ENCODE data around the gene CALR3.
A peak's percentile ranks its signal among the peaks of the same experiment; 100 is the strongest.
"Not testable (repeated sequence)": the region's sequence is repeated elsewhere in the genome, so short reads cannot be mapped to it uniquely, and the experiment has no call there.

The CALR3 gene

DNA sequence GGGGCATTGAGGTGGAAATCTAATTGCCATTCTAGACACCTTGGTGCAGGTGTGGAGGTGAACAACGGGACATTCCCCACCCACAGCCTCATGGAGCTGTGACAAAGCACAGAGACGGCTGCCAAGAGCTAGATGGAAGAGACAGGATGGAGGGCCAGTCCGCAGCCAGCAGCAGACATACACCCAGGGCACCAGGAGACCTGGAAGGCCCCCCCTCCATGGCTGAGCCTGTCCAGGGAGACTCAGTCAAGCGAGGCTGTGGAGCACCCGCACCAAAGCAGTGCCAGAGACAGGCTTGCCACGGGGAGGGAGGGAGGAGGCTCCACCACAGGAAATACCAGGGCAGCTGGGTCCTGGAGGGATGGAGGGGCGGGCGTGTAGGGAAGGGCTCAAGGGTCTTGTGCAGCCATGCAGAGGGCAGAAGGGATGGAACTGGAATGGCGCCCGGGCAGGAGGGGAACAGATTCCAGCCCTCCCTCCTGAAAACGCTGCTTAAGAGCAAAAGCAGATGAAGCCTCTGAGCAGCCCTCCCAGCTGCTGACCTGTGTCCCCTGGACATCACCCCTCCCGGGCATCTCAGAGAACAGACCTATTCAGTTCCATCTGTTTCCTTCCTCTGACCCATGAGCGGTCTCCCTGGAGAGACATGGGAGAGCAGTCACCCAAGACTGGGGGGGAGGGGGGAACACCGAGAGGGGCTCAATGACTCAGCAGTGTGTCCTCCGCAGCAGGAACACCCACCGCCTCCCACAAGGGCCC lies 38.6 kb downstream of the CALR3 start:
- no peak for DNase-seq (ENCODE audit: low spot score)

DNA sequence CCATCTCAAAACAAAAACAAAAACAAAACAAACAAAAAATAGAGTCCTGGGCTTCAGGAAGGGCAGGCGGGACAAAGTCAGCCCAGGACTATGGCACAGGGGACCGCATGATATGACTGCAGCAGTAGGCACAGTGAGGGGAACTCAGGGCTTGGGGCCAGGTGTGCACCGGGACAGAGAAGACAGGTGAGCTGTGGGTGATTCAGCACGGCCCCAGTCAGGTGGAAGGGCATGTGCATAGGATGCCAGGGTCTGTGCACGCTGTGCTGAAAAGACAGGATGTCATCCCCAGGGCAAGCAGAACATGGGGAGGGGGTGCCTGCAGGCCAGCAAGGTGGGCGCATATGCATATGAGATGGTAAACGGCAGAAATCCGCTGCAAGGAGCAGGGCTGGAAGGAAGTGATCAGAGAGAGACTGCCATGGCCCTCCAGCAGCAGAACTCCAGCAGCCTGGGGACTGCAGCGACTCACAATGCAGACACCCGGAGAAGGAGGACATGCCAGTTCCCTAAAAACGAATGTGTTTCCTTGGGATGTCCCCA lies 39.2 kb downstream of the CALR3 start:
- DNase-seq (ENCODE audit: low spot score) = no peak

DNA sequence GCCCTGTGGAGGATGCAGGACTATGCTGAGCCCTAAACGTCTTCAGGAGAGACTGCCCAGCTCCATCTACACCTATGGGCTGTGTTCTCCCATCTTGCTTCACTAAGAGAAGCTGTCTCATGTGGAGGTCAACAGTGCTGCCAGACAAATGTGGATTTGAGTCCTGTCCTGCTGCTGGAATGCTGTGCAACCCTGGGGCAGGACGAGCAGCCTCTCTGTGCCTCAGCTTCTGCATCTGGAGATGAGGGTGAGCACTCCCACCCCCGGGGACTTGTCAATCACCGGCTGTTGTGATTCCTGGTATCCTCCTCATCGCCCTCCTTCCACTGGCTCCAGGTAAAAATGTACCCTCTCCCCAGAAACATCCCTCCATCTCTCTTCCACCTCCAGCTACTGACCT lies 40.5 kb downstream of the CALR3 start:
- no peak for DNase-seq (ENCODE audit: low spot score)

DNA sequence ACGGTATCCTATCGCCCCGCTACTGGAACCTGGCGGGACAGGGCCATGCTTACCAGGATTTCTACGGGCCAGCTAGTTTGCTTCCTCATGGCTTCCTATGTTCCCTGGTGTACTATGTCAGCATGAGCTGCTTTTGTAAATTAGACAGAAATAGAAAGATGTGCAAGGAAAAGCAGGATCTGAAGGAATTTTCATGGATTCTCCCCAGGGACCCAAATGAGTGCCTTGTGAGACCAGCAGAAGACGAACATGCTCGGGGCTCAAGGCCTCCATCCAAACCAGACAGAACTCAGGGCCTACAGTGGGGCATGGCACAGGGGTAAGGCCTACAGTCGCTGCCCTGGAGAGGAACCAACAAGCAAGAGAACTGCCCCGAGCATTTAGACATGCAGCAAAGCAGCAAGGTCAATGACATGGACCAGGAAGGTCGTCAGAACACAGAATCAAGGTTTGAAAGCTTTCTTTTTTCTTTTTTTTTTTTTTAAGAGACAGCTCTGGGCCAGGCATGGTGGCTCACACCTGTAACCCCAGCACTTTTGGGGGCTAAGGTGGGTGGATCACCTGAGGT lies 41.5 kb downstream of the CALR3 start:
- no peak for DNase-seq (ENCODE audit: low spot score)

GRCh38 chr19:16452325-16452724 lies 43.6 kb downstream of the CALR3 start:
- DNase-seq (ENCODE audit: low spot score) = no peak

DNA sequence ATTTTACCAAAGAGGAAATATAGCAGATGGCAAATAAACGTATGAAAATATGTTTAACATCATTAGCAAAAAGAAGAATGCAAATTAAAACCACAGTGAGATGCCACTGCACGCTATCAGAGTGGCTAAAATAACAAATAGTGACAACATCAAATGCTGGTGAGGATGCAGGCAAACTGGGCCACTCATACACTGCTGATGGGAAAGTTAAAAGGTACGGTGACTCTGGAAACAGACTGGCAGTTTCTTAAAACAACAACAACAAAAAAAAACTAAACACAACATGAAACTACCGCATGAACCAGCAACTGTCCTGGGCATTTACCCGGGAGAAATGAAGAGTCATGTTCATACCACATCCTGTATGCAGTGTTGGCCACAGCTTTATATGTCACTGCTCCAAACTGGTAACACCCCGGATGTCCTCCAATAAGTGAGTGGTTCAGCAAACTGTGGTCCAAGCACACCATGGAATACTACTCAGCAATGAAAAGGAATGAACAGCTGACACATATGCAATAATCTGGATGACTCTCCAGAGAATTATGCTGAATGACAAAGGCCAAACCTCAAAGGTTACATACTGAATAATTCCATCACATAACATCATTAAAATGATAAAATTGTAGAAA lies 46.5 kb downstream of the CALR3 start:
- DNase-seq (ENCODE audit: low spot score) = peak; percentile 49

- not testable (repeated sequence) for DNase-seq (ENCODE audit: low spot score)
These were observed 47.1 kb downstream of the CALR3 start for GRCh38 chr19:16448872-16449271.

- no peak for DNase-seq (ENCODE audit: low spot score)
These were observed 49.1 kb downstream of the CALR3 start for GRCh38 chr19:16446724-16447368.

GRCh38 chr19:16446108-16446723 lies 49.8 kb downstream of the CALR3 start:
- no peak for DNase-seq (ENCODE audit: low spot score)

DNA sequence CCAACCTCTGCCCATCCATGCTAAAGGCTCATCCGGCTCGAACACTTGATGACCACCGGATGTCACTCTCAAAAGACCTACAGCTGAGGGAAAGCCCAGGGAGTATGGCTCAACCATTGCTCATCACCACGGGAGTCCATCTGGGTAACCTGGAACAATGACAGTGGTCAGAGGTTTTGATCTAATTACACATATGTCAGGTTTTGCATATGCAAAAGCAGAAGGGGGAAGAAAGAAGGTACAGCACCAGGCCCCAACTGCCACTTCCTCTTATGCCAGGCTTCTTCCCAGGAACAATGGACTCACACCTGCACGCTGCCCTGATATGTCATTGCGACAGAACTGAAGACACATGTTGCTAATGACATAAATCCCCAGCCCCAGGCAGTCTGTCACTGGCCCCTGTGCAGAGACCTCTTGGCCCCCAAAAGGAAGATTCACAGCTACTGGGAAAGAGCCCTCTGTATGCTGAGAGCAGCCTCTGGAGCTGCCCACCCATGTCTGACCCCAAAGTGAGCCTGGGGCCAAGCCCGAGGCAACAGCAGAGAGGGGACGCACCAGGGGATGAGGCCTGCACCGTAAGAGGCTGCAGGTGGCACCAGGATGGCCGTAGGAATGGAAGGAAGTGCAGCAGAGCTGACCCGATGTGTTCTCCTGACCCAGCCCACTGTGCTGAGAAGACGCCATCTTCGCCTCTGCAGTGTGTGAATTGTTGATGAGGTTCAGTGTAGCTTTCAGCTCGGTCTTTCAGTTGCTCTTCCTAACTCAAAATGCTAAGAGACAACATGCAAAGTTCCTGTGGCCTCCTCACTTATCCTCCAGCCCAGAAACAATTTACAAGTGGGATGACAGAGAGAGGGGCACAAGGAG lies 50.5 kb downstream of the CALR3 start:
- no peak for DNase-seq (ENCODE audit: low spot score)

GRCh38 chr19:16444269-16444600 lies 51.7 kb downstream of the CALR3 start:
- DNase-seq (ENCODE audit: low spot score) = no peak

DNA sequence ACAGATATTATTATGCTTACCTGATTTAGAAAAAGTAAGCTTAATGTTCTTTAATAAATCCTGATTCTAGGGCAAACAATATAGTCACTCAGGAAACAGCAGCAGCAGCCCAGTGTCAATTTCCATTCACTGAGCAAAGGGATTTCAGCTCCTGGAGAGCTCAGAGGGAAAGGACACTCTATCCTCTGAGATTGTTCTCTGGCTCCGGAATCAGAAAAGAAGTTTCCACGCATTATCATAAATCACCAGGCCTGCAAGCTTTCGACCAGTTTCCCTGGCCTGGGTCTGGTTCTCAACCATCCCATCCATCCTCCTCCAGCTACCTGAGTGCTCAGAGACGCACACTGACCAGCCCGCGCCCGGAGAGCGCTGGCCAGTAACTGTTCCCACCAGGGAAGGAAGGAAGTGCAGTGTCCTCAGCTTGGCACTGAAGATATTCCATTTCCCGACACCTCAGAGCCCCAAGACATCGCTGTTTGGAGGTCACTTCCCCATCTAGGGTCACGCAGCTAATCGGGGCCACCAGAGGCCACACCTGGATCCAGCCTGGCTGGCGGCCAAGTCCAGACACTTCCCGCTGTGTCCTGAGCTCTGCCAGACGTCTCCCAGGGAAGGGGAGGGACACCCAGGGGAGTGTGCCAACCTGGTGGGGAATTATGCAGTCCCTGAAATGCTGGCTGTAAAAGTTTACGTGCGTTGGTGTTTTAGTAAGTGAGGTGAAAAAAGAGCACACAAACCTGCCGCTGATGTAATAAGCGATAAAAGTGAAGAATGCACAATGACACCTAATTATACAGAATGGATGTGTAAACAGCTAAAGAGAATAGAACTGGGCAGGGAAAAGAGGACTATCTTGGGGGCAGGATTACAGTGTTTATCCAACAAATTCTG lies 53.3 kb downstream of the CALR3 start:
- no peak for DNase-seq (ENCODE audit: low spot score)

DNA sequence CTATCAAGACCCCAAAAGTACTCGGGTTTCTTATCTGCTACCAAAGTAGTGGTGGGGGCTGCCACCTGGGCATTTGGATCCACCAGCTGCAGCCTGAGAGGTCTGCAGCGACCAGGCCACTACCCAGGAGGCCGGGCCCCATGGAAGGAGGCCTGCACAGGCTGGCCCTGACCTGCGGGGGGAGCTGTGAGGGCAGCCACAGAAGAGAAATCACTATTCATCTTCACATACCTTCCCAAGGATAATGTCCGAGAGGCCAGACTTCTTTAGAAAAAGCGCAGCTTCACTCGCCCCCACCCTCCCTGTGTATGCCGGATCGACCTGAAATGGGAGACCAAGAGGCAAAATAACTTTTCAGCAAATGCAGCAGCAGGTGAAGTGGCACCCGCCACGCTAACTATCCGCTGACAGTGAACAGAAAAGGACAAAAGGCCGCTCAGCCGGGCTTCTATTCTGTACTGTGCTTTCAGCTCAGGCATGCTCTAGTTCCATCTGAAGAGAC lies 54.3 kb downstream of the CALR3 start:
- no peak for DNase-seq (ENCODE audit: low spot score)

GRCh38 chr19:16436780-16437332 lies 59.1 kb downstream of the CALR3 start:
- DNase-seq (ENCODE audit: low spot score) = no peak

- no peak for DNase-seq (ENCODE audit: low spot score)
These were observed 59.8 kb downstream of the CALR3 start for GRCh38 chr19:16435999-16436650.

GRCh38 chr19:16435238-16435917 lies 60.6 kb downstream of the CALR3 start:
- DNase-seq (ENCODE audit: low spot score) = no peak

GRCh38 chr19:16433986-16434385 lies 62.0 kb downstream of the CALR3 start:
- DNase-seq (ENCODE audit: low spot score) = no peak

DNA sequence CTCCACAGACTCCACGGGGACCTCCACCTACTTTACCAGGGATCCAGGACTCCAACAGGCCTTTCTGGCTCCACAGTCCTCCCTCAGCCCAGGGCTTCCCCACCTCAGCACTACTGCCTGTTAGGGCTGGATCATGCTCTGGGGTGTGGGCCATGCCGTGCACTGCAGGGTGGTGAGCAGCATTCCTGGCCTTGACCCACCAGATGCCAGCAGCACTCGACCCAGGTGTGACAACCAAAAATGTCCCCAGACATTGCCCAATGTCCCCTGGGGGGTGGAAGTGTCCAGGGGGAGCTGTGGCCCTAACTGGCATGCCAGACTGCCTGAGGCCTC lies 66.2 kb downstream of the CALR3 start:
- DNase-seq (ENCODE audit: low spot score) = no peak
